GM12874 (cell line): ENCODE data around the gene SPATA24.

Experiments used
- CTCF ChIP-seq: IDR thresholded peaks from 2 replicates; pipeline ENCODE4 v1.5.1; 2011; ENCODE audit warnings: low read depth, mild to moderate bottlenecking, control low read depth, low read length, moderate library complexity; ENCODE audit not compliant: insufficient read depth

Gene SPATA24

GRCh38 chr5:139414581-139415130 is 10.8 kb upstream of the SPATA24 start:
- no peak for TF ChIP-seq CTCF

DNA sequence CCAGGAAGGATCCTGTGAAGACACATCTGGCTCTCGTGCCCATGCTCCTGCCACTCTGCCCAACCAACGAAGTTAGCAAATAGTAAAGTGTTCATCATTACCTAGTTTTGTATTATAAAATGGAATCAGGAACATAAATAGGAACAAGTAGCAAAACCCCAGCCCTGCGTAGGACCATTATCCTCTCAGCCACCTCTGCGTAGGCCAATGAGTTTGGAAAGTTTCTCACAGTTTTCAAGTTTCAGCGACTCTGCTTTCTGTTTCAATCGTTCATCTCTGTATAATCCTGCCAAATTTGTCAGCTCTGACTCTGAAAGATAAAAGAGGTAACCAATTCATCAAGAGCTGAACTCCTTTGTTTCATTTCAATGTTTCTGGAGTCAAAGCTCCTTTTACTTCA is 10.1 kb upstream of the SPATA24 start:
- no peak for TF ChIP-seq CTCF

GRCh38 chr5:139413153-139413552 is 9.3 kb upstream of the SPATA24 start:
- no peak for TF ChIP-seq CTCF

DNA sequence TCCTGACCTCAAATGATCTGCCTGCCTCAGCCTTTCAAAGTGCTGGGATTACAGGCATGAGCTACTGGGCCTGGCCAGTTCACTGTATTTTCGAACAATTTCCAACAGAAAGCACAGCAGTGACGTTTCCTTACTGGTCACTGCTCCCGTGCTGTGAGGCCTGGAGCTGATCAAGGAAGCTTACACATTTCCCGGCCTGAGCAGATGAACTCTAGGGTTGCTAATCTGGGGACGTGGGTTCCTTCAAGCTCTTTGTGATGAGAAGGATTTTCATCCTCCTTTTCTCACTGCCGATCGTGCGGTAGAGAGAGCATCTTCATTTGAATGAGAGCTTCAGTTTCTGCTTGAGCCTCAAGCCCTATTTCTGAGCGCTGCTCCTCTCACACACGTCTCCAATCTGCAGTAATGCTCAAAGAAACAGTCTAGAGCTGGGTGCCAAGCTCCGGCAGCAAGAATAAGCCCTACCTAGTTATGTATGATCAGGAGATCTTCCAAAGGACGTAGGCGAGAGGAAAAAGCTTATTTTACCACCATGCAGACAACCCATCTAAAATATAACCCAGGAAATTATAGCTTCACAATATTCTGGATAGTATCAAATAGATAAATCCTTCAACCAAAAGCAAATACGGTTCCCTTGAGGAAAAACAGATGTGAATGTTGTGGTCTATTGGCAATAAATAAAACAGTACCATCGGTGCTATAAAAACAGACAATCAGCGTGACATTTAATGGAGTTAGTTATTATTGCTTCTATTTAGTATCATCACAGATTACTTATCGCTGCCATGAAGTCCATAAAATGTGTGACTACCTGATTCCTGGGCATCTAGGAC is 7.3 kb upstream of the SPATA24 start:
- no peak for TF ChIP-seq CTCF

DNA sequence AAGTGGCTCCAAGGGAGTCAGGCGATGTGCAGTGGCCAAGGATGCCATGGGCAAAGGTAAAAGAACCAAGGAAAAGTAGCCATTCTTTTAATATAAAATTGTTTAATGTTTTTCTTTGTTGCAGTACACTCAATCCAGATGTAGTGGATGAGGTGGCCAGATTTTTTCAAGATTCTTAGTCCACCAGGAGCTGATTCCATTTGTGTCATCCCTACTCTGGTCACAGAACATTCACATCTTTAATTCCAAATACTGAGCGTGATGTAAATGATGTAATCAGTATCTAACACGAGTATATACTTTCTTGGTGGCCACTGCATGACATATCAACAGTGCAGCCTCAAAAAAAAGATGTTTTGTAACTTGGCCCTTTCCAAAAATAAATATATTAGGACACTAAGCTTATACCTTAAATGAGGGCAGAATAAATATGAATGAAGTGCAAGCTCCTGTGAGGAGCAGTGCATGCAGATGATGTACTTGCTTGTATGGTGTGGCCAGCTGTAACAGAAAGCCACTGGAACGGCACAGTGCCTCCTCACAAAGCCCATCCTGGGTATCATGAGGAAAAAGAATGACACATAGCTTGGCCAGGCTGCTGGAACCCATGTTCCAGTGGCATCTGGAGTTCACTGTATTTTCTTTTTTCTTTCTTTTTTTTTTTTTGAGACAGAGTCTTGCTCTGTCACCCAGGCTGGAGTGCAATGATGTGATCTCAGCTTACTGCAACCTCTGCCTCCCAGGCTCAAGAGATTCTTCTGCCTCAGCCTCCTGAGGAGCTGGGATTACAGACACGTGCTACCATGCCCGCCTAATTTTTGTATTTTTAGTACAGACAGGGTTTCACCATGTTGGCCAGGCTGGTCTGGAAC is 6.5 kb upstream of the SPATA24 start:
- TF ChIP-seq CTCF = no peak

GRCh38 chr5:139408191-139408590 is 4.3 kb upstream of the SPATA24 start:
- no peak for TF ChIP-seq CTCF

- no peak for TF ChIP-seq CTCF
These were observed 3.6 kb upstream of the SPATA24 start for GRCh38 chr5:139407517-139407916.
